Suppressor macrophage (primary cell): ENCODE results near the gene ITPR1.

ENCODE experiments used
- DNase-seq, 4 experiments: peaks; one replicate each; pipeline ENCODE4 v3.0.0-alpha.2; 2020 to 2022

Gene ITPR1

GRCh38 chr3:4791358-4791757 lies 298.2 kb downstream of the ITPR1 start:
- no peak for DNase-seq

- no peak for DNase-seq
These were observed 300.2 kb downstream of the ITPR1 start for GRCh38 chr3:4793311-4793710.

GRCh38 chr3:4794331-4794730 lies 301.2 kb downstream of the ITPR1 start:
- DNase-seq: no peak

GRCh38 chr3:4794798-4795197 lies 301.6 kb downstream of the ITPR1 start:
- no peak for DNase-seq

DNA sequence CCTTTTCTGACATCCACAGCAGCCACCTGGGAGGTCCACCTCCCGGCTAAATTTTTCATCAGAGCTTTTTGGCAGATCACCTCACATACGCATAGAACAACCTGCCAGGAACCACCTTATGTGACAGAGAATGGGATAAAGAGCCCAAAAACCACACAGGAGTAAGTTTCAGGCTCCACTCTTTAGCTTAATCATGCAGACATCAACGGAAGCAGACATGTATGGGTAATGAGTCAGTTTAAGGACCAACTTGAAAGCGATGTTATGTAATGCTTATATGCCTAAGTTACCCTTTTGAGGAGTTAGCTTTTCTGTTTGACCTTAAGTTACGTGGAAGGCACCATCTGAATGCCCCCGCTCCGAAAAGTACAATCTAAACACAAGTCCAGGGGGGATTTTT lies 302.8 kb downstream of the ITPR1 start:
- no peak for DNase-seq

DNA sequence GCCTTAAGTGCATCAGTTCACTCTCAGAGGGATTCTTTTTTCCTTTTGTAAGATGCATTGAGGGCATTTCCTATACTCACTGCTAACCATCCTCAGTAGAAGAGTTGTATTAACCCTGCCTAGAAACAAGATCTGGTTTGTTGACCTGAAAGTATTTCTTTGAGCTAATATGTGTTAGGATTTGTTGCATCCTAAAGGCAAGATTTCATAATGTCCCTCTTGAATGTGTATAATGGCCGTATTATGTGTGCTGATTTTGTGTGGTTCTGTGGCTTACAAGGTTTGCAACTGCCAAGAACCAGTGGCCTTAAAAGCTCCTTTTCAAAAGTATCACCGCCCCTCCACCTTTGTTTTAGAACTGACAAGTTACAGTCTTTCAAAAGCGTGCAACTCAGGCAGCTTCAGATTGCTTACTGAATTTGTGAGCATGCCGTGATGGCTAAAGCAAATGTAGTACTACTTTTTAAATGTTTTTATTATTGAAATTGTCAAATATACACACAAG lies 304.1 kb downstream of the ITPR1 start:
- DNase-seq: no peak

DNA sequence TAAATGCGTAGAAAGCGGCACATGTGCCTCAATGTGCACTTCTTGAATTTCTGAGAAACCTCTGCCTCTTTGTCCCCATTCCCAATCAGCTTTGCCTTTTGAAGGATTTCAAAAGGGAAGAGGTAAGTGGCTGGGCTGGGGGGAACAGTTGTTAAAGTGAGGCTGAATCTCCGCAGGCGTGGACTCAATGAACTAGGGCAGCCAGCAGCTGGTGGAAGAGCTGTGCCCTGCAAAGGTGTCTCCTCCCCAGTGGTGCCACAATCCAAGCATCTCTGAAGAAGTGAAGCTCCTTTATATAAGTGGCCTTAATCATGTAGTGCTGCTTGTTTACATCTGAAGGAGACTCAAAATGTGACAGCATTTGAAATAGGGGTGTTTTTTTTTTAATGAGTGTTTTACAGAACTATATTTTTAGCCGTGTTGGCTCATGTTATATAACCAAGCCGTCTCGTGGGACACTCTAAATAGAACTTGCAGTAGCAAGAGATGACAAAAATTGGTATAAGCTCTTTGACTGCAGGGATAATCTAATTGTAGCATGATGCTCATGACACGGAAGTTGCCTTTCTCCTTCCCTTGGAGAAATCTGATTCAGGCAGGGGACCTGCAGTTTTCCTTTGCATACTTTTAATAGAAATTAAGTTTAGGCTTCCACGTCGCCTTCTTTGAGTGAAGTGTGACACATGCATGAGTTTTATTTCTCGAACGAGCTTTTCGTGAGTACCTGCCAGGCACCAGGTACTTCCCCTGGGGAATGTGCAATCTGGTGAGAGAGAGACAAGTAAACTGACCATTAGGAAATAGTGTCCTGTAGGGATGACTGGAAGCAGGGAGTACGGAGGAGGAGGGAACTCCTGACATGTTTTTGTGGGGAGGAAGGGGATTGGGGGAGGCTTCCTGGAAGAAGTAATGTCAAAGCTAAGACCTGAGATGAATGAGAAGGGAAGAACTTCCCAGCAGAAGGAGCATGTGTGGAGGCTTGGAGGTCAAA lies 306.4 kb downstream of the ITPR1 start:
- no peak for DNase-seq

- no peak for DNase-seq
These were observed 307.4 kb downstream of the ITPR1 start for GRCh38 chr3:4800595-4800994.

- no peak for DNase-seq
These were observed 308.7 kb downstream of the ITPR1 start for GRCh38 chr3:4801892-4802291.

GRCh38 chr3:4802903-4803302 lies 309.8 kb downstream of the ITPR1 start:
- DNase-seq: no peak

GRCh38 chr3:4804161-4805058 lies 311.3 kb downstream of the ITPR1 start:
- no peak for DNase-seq

DNA sequence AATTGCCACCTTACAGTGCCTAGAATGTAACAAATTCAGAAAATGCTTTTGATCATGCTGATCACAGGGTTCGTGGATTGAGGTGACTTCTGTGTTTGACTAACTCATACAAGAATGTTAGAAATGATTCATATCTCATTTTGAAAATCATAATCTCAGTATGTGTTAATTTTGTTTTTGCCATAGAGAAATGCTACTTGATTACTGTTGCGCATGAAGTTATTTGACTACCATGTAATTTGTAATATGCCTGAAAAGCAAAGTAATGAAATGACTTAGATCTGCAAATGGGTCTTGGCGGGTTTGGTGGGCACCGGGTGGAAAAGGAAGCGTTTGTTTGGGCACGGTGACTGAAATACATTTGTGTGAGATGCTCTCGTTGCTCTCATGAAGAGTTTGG lies 312.5 kb downstream of the ITPR1 start:
- DNase-seq: no peak

DNA sequence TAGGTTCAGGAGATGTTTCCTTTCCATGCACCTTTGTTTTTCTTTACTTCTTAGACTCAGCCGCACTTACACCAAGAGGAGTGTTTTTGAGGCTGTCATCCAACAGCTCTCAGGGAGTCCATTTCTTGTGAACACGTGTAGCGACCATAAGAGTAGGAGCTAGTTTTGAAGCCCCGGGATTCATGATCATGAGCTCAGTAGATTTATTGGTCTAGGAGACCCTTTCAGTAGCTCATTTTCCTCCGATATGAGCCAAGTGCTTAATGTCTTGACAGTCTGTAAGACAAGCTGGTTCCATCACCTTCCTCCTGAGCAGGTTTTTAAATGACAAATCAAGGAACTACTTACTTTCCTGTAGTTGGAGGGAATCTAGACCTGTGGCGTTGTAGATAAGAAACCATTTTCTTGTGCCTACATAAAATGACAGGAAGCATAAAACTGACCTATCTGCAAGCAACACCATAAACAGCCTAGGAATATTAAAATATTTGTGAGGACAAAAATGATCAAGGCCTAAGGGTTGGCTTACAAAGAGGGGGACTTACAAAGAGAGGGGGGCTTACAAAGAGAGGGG lies 313.5 kb downstream of the ITPR1 start:
- no peak for DNase-seq

GRCh38 chr3:4807381-4808280 lies 314.5 kb downstream of the ITPR1 start:
- DNase-seq: no peak

- no peak for DNase-seq
These were observed 315.5 kb downstream of the ITPR1 start for GRCh38 chr3:4808637-4809036.

DNA sequence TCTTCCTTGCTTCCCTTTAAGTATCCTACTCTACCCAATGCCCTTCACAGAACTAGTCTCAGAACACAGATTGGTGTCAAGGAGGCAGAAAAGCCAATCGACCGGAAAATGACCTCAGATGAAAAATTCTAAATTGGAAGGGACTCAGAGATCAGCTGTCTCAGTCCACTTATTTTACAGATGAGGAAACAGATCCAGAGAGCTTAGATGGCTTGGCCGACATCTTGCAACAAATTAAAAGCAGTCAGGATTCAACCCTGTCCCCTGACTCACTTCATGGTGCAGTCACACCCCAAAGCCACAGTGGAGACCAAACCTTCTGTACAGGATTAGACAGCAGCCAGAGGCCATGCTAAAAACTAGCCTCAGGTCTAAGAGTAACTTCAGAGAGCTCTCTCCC lies 316.8 kb downstream of the ITPR1 start:
- DNase-seq: no peak

GRCh38 chr3:4812591-4812990 lies 319.4 kb downstream of the ITPR1 start:
- no peak for DNase-seq

GRCh38 chr3:4813909-4814304 lies 320.8 kb downstream of the ITPR1 start:
- DNase-seq: peak; percentile 58 to 71 (median 69)

DNA sequence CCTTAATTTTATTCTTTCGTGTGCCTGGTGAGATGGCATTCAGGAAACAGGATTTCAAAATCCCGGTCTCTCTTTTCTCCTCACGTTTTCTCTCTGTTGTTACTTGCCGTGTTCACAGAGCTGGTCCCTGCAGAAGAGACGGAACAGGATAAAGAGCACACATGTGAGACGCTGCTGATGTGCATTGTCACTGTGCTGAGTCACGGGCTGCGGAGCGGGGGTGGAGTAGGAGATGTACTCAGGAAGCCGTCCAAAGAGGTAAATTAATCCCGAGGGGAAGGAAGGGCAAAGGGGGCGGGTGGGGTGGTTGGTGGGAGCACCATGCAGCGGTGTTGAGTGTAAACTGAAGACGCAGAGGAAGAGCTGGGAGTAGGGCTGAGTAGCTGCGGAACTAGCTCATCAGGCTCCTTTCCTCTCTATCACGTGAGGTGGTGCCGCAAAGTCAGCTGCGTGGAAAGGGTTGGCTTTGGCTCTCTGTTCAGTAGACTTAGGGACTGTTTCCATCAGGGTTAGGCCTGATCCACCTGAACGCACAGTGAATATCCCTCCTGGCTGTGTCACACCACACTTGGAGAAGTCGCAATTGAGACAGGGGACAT lies 321.3 kb downstream of the ITPR1 start:
- peak; percentile 82 to 91 (median 86) for DNase-seq

DNA sequence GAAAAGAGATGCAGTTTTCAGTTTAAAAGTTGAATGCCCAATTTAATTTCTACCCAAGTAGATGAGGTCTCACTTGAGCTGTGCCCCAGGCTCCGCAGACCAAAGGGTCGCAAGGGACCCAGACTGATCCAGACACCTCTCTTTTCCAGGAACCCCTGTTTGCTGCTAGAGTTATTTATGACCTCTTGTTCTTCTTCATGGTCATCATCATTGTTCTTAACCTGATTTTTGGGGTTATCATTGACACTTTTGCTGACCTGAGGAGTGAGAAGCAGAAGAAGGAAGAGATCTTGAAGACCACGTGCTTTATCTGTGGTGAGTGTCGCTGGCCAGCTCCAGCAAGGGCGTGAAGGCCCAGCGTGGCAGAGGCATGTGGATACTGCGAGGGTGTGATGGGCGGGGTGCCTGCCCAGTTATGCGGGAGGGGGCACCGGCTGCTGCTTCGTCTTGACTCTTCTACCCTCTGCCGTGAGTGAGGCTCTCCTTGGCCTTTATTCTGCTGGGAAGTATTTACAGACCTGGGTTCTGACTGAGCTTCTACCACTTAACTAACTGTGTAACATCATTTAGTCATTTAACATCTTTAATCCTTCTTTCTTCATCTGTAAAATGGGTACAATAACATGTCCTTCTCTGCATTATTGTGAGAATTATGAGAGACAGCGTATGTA lies 321.9 kb downstream of the ITPR1 start:
- DNase-seq: no peak

- DNase-seq: no peak
These were observed 323.2 kb downstream of the ITPR1 start for GRCh38 chr3:4816306-4816705.
